Psoas muscle (tissue), 8 donors: Measurements from ENCODE around the gene CDC42BPB. TPM values are rescaled to one million over a fixed set of nuclear protein-coding genes. Genes with fewer than 3 reads are reported as not detected.
"Not testable (repeated sequence)": the region's sequence is repeated elsewhere in the genome, so short reads cannot be mapped to it uniquely, and the experiment has no call there.

ENCODE experiments used
- ATAC-seq, 4 donors: fragments of 200-7000 bp; cut with Tn5 transposase; one replicate each; pipeline ENCODE4 v1.9.1; 2020; ENCODE audit warnings: moderate library complexity in 3 of 4, mild to moderate bottlenecking in 2 of 4
- DNase-seq, 2 donors: peaks; one replicate each; pipeline ENCODE4 v3.0.0-alpha.2; 2020
- H3K27ac ChIP-seq: fragments of 200-600 bp; one replicate; pipeline ENCODE4 v1.8.0; 2022
- H3K27me3 ChIP-seq, 3 donors: fragments of 200-600 bp in 1 of 3; one replicate each; pipeline versions ENCODE4 v1.6.1 to v1.8.0; 2013 to 2022; ENCODE audit warnings: low read length in 2 of 3, mild to moderate bottlenecking in 2 of 3, moderate library complexity in 1 of 3; ENCODE audit not compliant: insufficient read depth in 3 of 3
- H3K36me3 ChIP-seq, 2 donors: fragments of 200-600 bp in 1 of 2; one replicate each; pipeline versions ENCODE4 v1.6.1 to v1.8.0; 2013 to 2022; ENCODE audit warnings: low read depth in 1 of 2, mild to moderate bottlenecking in 1 of 2, moderate library complexity in 1 of 2; ENCODE audit not compliant: insufficient read depth in 1 of 2
- H3K4me1 ChIP-seq: fragments of 200-600 bp; one replicate; pipeline ENCODE4 v1.8.0; 2022
- H3K4me3 ChIP-seq: fragments of 200-600 bp; one replicate; pipeline ENCODE4 v1.8.0; 2022; ENCODE audit warnings: mild to moderate bottlenecking
- H3K9me3 ChIP-seq: fragments of 200-600 bp; one replicate; pipeline ENCODE4 v1.8.0; 2022
- CTCF ChIP-seq: fragments of 200-600 bp; IDR thresholded peaks from one replicate; pipeline ENCODE4 v1.8.0; 2022; ENCODE audit warnings: antibody characterized with exemption
- WGBS, 3 donors: extraction: QIAGEN DNeasy Blood & Tissue Kit; methylation state at CpG; one replicate each; pipeline versions ENCODE4 v1.1.6 to v1.1.7; 2013; 5-methylcytosine and 5-hydroxymethylcytosine counted together
- intact Hi-C, 2 donors: fragments of 100-400 bp; cut with DNase I; formaldehyde crosslinking; loops; one replicate each; pipeline versions ENCODE4 v1.11.0 to v1.14.2; 2022
- polyA plus RNA-seq, 3 donors: library from polyadenylated mRNA; stranded (reverse); fragments of 200-250 nt; gene quantifications; one replicate each; pipeline ENCODE4 v1.2.3, GENCODE V29; 2013
- total RNA-seq, 4 donors: library from RNA; stranded (reverse); fragmentation: NEBNext Ultra II Directional in 2 of 4; extraction: Animal tissue kit (Norgen Biotek cat#: 25700) in 2 of 4; gene quantifications; one replicate each; pipeline versions ENCODE4 v1.2.1 to v1.2.4, GENCODE V29; 2021 to 2023
- donor health status: healthy with polysubstance abuse.
- donor health status: DM: no; HTN: no; CAD: no; lungs with moderate emphysema.
- donor health status: Bipolar disorder and iron deficiency.
- donor health status: healthy.
- donor health status: DM: yes; HTN: yes; CAD: no.
- donor health status: DM: no; HTN: no; CAD: no.
- donor health status: DM: no; HTN: no; CAD: no.
- donor health status: DM: yes; HTN: yes; CAD: no.

The CDC42BPB gene
- total and polyA plus RNA-seq, 7 donors, result 20.2 to 57.4 (median 40.0) TPM

- Histone ChIP-seq H3K27ac (no peak overlapping the region), H3K9me3 (no peaks in the 10 kb centered on the region), H3K36me3 (peaks cover 0 to 2% of the 10 kb centered on the region in 2 donors), H3K4me1 (peaks cover 36% of the 10 kb centered on the region), H3K4me3 (no peak overlapping the region), H3K27me3 (no peaks in the 10 kb centered on the region)
- WGBS, 3 donors, result 78 to 84% (median 83%) methylated on average over 10 of the region's 10 CpGs
- ATAC-seq, result no peak
- intact Hi-C loops, result no loop called here
- no peak for DNase-seq
- no peak for TF ChIP-seq CTCF
Observed at GRCh38 chr14:103052407-103052806, 4.9 kb downstream of the CDC42BPB start.

GRCh38 chr14:103050935-103051334, 6.4 kb downstream of the CDC42BPB start:
- peaks cover 44% of the 10 kb centered on the region for H3K4me1 ChIP-seq
- H3K27me3 ChIP-seq, result no peaks in the 10 kb centered on the region
- H3K9me3 ChIP-seq, result no peaks in the 10 kb centered on the region
- WGBS, 3 donors, result 73 to 79% (median 78%) methylated on average over 5 of the region's 5 CpGs
- H3K4me3 ChIP-seq, result no peak overlapping the region
- ATAC-seq (no peak), DNase-seq (no peak)
- no peak for TF ChIP-seq CTCF
- intact Hi-C loops, result no loop called here
- peaks cover 0 to 4% of the 10 kb centered on the region in 2 donors for H3K36me3 ChIP-seq
- no peak overlapping the region for H3K27ac ChIP-seq

GRCh38 chr14:103047453-103047852, 9.9 kb downstream of the CDC42BPB start:
- not testable (repeated sequence) for H3K27me3 ChIP-seq, H3K9me3 ChIP-seq, ATAC-seq, H3K4me3 ChIP-seq, H3K27ac ChIP-seq, H3K36me3 ChIP-seq, DNase-seq
- WGBS, 3 donors, result 93 to 97% (median 96%) methylated on average over 8 of the region's 8 CpGs
- peaks cover 30% of the 10 kb centered on the region for H3K4me1 ChIP-seq
- intact Hi-C loops, result loop anchor here in 1 of 2 donors (10.0 kb wide), 1 partner anchor 853 kb away; no protein-coding TSS in a partner anchor

- ATAC-seq, result no peak
- H3K27me3 ChIP-seq, result no peaks in the 10 kb centered on the region
- 44 to 50% (median 45%) methylated on average over 15 of the region's 15 CpGs for WGBS, 3 donors
- intact Hi-C loops, result loop anchor here in 1 of 2 donors (10.0 kb wide), 1 partner anchor 851 kb away; no protein-coding TSS in a partner anchor
- no peak for DNase-seq
- no peak overlapping the region for H3K4me3 ChIP-seq
- peaks cover 24% of the 10 kb centered on the region for H3K4me1 ChIP-seq
- peaks cover 4 to 7% of the 10 kb centered on the region in 2 donors for H3K36me3 ChIP-seq
- TF ChIP-seq CTCF, result no peak
- H3K27ac ChIP-seq, result no peak overlapping the region
- H3K9me3 ChIP-seq, result no peaks in the 10 kb centered on the region
Observed at GRCh38 chr14:103045371-103045869, 11.9 kb downstream of the CDC42BPB start.

- intact Hi-C loops, result loop anchor here in 1 of 2 donors (10.0 kb wide), 1 partner anchor 849 kb away; no protein-coding TSS in a partner anchor
- ATAC-seq (no peak), DNase-seq (no peak)
- no peak for TF ChIP-seq CTCF
- Histone ChIP-seq H3K36me3 (peaks cover 4 to 7% of the 10 kb centered on the region in 2 donors), H3K4me1 (peaks cover 25% of the 10 kb centered on the region), H3K27ac (no peak overlapping the region), H3K4me3 (no peak overlapping the region), H3K27me3 (no peaks in the 10 kb centered on the region), H3K9me3 (no peaks in the 10 kb centered on the region)
- 91 to 92% (median 91%) methylated on average over 8 of the region's 8 CpGs for WGBS, 3 donors
Observed at GRCh38 chr14:103043257-103044015, 13.9 kb downstream of the CDC42BPB start.
